GM21576 (cell line): ENCODE results near the gene EVX2.

ENCODE experiments used
- ATAC-seq: cut with Tn5 transposase; IDR thresholded peaks from one replicate; pipeline ENCODE4 v1.9.1; 2021; ENCODE audit warnings: mild to moderate bottlenecking, moderate library complexity; ENCODE audit not compliant: unreplicated experiment

Gene EVX2

DNA sequence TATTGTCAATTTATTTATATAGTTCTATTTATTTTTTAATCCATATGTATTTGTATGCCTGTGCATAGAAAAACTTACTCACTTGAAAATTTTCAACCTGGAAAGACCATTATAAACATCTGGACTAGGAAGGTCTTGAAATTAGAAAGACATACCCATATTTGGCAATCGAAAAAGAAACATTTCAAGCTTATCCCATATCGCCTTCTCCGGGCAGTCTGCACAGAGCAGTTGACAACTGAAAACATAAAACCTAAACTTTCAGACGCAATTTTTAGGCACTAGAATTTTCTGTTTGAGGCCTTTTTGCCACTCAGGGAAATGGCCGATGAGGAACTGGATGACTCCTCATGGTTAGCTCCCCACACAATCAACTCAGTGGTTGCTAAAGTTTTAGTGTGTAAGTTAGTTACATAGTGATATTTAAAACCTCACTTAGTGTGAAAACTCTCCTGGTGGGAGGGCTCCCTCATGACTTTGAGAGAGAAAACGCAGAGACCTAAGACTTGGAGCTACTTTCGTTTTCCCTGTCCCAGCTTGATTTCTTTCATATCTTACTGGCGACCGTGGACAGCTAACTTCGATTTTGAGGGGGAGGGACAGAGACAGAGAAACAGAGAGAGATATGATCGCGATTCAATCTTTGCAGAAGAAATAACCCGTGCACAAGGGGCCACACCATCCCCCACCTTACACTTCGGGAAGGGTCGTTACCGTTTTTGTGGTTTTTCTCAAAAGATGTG, 12.7 kb upstream of the EVX2 start:
- no peak for ATAC-seq

DNA sequence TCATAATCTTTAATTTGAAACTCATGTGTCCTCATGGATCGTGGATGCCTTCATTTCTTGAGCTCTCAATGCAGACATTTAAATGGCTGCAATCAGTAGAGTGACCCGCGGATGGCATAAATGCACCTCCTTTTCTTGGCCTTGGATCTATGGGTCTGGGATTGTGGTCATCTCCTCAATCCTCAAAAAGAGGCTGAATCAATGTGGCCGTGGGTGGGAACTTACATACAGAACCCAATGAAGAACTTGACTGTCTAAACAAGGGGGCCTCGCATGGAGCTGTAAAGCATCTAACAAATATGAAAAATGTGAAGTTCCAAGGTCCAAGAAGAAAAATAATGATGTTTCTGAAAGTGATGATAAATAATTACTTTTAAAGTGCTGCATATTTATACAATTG, 11.7 kb upstream of the EVX2 start:
- ATAC-seq, result no peak

- ATAC-seq, result no peak
Observed at GRCh38 chr2:176094349-176094748, 10.6 kb upstream of the EVX2 start.

- ATAC-seq, result no peak
Observed at GRCh38 chr2:176093898-176094249, 10.1 kb upstream of the EVX2 start.

DNA sequence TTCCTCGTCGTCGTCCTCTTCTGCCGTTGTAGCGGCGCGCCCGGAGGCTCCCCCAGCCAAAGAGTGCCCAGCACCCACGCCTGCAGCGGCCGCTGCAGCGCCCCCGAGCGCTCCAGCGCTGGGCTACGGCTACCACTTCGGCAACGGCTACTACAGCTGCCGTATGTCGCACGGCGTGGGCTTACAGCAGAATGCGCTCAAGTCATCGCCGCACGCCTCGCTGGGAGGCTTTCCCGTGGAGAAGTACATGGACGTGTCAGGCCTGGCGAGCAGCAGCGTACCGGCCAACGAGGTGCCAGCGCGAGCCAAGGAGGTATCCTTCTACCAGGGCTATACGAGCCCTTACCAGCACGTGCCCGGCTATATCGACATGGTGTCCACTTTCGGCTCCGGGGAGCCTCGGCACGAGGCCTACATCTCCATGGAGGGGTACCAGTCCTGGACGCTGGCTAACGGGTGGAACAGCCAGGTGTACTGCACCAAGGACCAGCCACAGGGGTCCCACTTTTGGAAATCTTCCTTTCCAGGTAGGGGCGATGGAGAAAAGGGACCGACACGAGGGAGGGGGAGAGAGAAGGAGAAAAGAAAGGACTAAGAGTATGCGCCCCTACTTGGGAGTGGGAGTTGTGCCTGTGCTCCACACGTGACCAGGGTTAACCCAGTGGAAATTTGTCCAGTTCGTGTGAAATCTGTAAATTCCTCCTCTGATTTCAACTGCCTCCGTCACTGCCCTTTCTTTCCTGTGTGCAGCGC, 9.6 kb upstream of the EVX2 start:
- ATAC-seq, result no peak

- ATAC-seq, result no peak
Observed at GRCh38 chr2:176092270-176093144, 8.7 kb upstream of the EVX2 start, which contains the start of gene HOXD13. Gene HOXD13, plus strand, starts transcription at chr2:176092721. Its CDS starts 170 bp downstream, at chr2:176092891.

DNA sequence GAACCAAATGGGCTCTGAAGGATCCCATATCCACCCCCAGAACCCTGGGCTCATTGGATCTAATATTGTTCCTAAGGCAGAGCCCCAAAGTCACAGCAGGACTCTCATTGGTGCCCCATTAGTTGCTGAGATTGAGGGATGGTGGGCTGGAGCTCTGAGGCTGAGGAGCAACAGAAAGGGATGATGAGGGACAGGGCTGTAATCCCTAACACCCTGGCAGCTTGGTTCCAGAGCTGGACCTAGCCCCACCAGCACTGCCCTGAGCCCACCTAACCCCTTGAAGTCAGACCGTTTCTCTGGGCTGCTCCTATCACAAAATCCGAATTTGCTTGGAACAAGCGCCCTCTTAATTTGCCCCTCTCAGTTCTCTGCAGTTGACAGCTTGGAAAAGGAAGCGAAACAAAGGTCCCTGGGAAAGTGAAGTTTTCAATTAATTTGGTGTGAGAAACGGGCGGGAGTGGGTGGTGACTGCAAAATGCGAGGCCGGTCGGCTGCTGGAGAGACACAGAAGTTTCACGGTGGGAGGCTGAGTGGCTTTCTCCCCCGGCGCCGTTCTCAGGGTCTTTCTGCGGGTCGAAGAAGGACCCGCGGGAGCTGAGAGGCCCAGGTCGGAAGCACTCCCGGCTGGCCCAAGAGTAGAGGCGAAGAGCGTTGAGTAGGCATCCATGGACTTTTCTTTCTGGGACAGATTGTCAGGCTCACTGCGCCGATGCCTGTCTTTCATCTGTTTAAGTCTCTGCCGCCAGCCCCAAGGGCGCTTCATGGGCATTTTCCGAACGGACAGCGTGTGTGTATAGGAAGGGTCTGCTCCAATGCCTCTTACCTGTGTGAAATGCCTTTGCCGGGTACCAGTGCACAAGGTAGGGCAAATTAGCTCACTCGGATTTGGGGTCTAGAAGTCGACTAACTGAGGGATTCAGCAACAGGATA, 7.8 kb upstream of the EVX2 start:
- ATAC-seq, result no peak

DNA sequence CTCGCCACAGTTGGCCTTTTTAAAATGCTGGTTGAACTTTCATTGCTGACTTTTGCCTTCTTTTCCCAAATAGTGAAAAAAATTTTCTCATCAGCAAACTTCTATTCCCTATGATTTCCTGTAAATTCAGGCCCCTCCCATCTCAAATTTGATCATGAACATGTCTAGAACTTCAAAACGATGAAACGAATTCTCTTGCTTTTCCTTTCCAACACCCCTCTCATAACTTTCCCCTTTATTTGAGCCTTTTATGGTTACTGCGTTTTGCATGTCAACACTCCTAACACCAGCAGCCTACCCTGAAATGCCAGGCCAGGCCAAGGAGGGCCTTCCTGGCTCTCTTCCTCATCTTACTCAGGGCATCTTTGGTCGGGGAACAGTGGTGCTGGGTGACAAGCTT, 7.1 kb upstream of the EVX2 start:
- no peak for ATAC-seq

GRCh38 chr2:176089843-176090395, 6.2 kb upstream of the EVX2 start:
- no peak for ATAC-seq

DNA sequence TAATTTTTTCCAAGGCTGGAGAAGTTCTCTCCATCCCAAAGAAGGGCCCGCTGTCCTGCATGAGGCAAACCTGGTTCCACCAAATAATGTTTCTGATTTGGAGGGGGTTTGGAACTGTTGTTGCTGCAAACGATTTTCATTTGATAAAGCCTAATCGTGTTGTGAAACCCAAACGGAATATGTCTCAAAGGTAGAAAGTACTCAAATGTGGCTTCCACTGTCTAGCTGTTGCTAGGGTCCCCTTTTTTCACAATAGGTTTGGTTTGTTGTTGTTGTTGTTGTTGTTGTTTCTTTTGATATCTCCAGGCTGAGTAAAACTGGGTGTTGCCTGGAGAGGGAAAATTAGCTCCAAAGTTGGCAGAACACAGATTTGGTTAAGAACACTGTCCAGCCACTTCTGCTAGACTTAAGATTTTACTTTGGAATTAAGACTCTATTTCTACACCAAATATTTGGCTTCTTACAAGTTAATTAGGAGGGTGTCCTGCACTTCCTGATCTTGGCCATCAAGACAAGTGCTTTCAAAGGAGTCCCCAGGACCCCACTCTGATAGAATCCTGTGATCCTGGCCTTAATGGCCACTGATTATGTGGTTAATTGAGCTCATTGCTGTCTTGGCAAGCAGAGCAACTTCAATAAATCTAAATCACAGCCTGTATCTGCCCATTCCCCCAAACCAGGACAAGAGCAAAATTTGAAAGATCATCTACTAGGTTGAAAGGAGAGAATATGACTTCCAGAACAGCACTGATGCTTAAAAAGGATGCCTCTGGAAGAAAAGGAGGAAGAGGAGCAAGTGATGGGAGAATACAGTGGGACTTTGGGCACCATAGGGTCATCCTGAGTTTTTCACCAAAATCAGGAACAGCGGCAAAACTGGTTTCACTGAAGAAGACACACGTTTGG, 5.4 kb upstream of the EVX2 start:
- ATAC-seq, result no peak

GRCh38 chr2:176088048-176088936, 4.5 kb upstream of the EVX2 start:
- no peak for ATAC-seq

DNA sequence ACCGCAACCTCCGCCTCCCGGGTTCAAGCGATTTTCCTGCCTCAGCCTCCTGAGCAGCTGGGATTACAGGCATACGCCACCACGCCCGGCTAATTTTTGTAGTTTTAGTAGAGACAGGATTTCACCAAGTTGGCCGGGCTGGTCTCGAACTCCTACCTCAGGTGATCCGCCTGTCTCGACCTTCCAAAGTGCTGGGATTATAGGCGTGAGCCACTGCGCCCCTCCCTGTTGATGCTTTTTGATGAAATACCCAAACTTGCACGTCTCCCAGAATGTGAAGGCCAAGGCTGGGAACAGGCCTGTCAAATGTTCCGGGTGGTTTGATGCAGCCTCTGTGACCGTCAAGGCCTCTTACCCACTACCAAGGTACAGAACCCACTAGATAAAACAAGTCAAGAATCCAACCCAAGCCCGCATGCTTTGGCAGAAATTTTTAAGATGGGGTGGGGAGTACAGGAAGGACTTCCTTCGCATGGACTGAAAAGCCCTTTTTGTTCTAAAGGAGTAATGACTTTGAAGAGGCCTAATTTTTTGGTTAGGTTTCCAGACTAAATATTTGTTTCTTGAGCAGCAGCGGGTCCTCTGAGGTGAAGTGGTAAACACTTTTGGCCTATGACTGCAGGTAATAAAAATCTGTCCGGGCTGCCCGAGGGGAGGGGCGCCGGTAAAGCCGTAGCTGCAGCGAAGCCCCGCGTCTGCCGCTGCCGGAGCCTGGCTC, 3.7 kb upstream of the EVX2 start:
- ATAC-seq, result no peak

DNA sequence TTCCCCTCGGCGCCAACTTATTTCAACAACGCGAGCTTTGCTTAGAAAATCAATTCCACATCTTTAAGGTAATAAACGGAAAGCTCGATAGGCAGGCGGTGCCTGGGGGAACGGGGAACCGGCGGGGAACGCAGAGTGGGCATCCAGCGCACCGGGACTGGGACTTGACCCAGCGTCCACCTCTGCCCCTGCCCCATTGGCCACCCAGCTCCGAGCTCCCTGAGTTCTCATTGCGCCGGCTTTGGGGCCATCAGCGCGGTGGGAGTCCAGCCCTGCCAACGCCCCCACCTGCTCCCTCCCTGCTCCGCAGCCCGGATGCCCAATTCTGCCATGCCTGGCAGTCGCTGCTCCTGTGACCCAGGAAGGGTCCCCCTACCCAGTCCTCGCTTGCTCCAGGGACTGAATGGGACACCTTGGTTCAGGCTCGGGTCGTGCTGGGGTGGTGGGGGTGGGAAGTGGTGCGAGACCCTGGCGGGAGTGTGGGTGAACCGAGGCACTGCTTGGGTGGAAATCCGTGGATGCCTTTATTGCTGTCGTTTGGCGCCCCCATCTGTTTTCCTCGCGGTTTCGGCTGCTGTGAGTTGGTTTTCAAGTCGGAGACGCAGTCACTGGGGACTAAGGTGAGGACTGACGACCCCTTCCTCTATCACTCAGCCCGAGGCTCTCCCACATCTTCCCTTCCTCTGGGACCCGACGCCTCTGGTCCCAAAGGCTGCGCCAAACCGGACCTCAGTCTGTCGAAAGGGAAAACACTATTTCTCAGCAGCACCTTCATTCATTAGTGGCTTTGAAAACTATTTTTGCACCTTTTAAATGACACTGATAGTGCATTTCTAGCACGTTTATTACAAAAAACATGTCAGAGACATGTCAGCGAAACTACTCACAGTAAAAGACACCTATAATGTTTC, 2.4 kb upstream of the EVX2 start:
- ATAC-seq, result no peak

GRCh38 chr2:176085120-176085788, 1.5 kb upstream of the EVX2 start:
- ATAC-seq, result no peak

DNA sequence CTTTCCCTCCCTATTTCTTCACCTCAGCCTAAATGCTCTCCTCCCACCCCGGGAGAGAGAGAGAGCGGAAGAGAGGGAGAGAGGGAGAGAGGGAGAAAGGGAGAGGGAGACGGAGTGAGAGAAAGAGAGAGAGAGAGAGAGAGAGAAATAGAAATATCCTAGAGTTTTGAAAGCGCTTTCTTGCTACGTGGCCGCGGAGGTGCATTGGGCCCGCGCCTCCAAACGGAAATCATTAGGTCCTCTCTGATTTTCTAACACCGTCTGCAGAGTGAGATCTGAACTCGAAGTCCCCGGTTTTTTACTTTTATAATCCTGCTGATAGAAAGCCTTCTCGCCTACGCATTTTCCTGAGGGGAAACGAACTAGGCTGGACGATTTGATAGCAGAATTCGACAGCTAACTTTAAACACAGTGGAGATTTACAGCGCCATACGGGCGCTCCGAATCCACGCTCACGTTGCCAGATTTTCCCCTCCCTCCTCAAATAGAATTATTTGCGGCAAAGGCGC, 903 bp upstream of the EVX2 start:
- no peak for ATAC-seq
